Gastroesophageal sphincter (tissue), 3 donors: ENCODE results near the gene LRRTM4.

Experiments
- EP300 ChIP-seq: sonication (generic); formaldehyde crosslinking; IDR thresholded peaks from one replicate; pipeline ENCODE4 v1.6.1; 2017; ENCODE audit warnings: antibody characterized with exemption, mild to moderate bottlenecking
- POLR2A ChIP-seq, 2 donors: fragments of 450-650 bp; IDR thresholded peaks; one replicate each; pipeline ENCODE4 v1.6.1; 2017; ENCODE audit warnings: antibody characterized with exemption in 2 of 2, mild to moderate bottlenecking in 2 of 2, moderate library complexity in 1 of 2
- TF ChIP-seq, protein P1 (sequence below), 4 experiments: fragments of 200-600 bp in 2 of 4; fragments of 450-650 bp in 2 of 4; sonication (generic) in 1 of 4; IDR thresholded peaks; one replicate each; pipeline ENCODE4 v1.5.1; 2017 to 2019; ENCODE audit warnings: antibody characterized with exemption in 4 of 4, mild to moderate bottlenecking in 2 of 4, moderate library complexity in 2 of 4

DNA sequence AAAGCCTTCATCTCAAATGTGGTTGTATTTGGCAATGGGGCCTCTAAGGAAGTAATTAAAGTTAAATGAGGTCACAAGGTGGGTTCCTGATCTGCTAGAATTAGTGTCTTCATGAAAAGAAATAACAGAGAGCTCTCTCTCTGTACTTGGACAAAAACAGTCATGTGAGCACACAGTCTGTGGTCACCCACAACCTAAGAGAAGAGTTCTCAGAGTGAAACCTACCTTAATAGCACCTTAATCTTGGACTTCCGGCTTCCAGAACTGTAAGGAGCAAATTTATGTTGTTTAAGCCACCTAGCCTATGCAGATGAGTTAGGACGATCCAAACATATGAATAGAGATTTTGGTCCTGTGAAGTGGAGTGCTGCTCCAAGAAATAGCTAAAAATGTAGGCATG, 758.9 kb downstream of the LRRTM4 start:
- TF ChIP-seq, protein P1, sequence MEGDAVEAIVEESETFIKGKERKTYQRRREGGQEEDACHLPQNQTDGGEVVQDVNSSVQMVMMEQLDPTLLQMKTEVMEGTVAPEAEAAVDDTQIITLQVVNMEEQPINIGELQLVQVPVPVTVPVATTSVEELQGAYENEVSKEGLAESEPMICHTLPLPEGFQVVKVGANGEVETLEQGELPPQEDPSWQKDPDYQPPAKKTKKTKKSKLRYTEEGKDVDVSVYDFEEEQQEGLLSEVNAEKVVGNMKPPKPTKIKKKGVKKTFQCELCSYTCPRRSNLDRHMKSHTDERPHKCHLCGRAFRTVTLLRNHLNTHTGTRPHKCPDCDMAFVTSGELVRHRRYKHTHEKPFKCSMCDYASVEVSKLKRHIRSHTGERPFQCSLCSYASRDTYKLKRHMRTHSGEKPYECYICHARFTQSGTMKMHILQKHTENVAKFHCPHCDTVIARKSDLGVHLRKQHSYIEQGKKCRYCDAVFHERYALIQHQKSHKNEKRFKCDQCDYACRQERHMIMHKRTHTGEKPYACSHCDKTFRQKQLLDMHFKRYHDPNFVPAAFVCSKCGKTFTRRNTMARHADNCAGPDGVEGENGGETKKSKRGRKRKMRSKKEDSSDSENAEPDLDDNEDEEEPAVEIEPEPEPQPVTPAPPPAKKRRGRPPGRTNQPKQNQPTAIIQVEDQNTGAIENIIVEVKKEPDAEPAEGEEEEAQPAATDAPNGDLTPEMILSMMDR (IDR thresholded peaks at IDR 0.05), result no peak
- TF ChIP-seq EP300 (no peak), POLR2A (IDR thresholded peaks at IDR 0.05) (no peak)
